Medulla oblongata (tissue), 1 donor: Measurements from ENCODE around the gene ADAP1.
"Not testable (repeated sequence)": the region's sequence is repeated elsewhere in the genome, so short reads cannot be mapped to it uniquely, and the experiment has no call there.

ENCODE experiments used
- DNase-seq: peaks from one replicate; pipeline ENCODE4 v3.0.0-alpha.2; 2015; ENCODE audit errors: extremely low spot score

The ADAP1 gene

GRCh38 chr7:959271-959670 lies 4.8 kb upstream of the ADAP1 start:
- DNase-seq: no peak

- DNase-seq: no peak
Observed at GRCh38 chr7:958221-959200, 4.0 kb upstream of the ADAP1 start.

GRCh38 chr7:957418-958220 lies 3.1 kb upstream of the ADAP1 start:
- DNase-seq: peak; percentile 52

GRCh38 chr7:956031-956430 lies 1.6 kb upstream of the ADAP1 start:
- DNase-seq: no peak

- peak; percentile 80 for DNase-seq
Observed at GRCh38 chr7:953547-954327, 743 bp downstream of the ADAP1 start.

- no peak for DNase-seq
Observed at GRCh38 chr7:952548-953441, 1.7 kb downstream of the ADAP1 start.

- no peak for DNase-seq
Observed at GRCh38 chr7:951881-952547, 2.5 kb downstream of the ADAP1 start.

- DNase-seq: no peak
Observed at GRCh38 chr7:949021-949934, 5.2 kb downstream of the ADAP1 start.

- no peak for DNase-seq
Observed at GRCh38 chr7:947391-948210, 6.9 kb downstream of the ADAP1 start.

- DNase-seq: no peak
Observed at GRCh38 chr7:946256-946996, 8.1 kb downstream of the ADAP1 start.

GRCh38 chr7:945556-946255 lies 8.8 kb downstream of the ADAP1 start:
- DNase-seq: no peak

GRCh38 chr7:945147-945555 lies 9.3 kb downstream of the ADAP1 start:
- DNase-seq: no peak

GRCh38 chr7:944744-945143 lies 9.7 kb downstream of the ADAP1 start:
- DNase-seq: no peak

- not testable (repeated sequence) for DNase-seq
Observed at GRCh38 chr7:943793-944192, 10.7 kb downstream of the ADAP1 start.

- no peak for DNase-seq
Observed at GRCh38 chr7:940599-941408, 13.7 kb downstream of the ADAP1 start.

GRCh38 chr7:939843-940242 lies 14.6 kb downstream of the ADAP1 start:
- no peak for DNase-seq
